Natural killer cell (primary cell): ENCODE measurements around the gene CCDC146. TPM values are rescaled to one million over a fixed set of nuclear protein-coding genes. Genes with fewer than 3 reads are reported as not detected.

Experiments
- ATAC-seq, 3 donors: fragments of 150-1000 bp in 2 of 3; fragments of 200-7000 bp in 1 of 3; cut with Tn5 transposase; 1 replicate in 1 of 3; 2 replicates in 2 of 3; pipeline ENCODE4 v1.10.0; 2021; ENCODE audit warnings: mild to moderate bottlenecking in 2 of 3, moderate library complexity in 2 of 3
- DNase-seq, 2 donors: peaks; one replicate each; pipeline versions ENCODE4 v3.0.0 to v3.0.0-alpha.2; 2013 to 2021; ENCODE audit warnings: mixed read lengths in 1 of 2
- H3K27ac ChIP-seq: one replicate; pipeline ENCODE4 v1.5.1; 2013; ENCODE audit warnings: mild to moderate bottlenecking, low read length
- H3K27me3 ChIP-seq: one replicate; pipeline ENCODE4 v1.6.1; 2013; ENCODE audit warnings: low read length; ENCODE audit not compliant: control insufficient read depth, insufficient read depth
- H3K36me3 ChIP-seq: one replicate; pipeline ENCODE4 v1.6.1; 2013; ENCODE audit warnings: low read length; ENCODE audit not compliant: control insufficient read depth, insufficient read depth
- H3K4me1 ChIP-seq: one replicate; pipeline ENCODE4 v1.6.1; 2013; ENCODE audit warnings: low read length; ENCODE audit not compliant: control insufficient read depth, insufficient read depth
- H3K4me3 ChIP-seq: one replicate; pipeline ENCODE4 v1.5.1; 2013; ENCODE audit warnings: low read length
- H3K9me3 ChIP-seq: one replicate; pipeline ENCODE4 v1.6.1; 2013; ENCODE audit warnings: low read length; ENCODE audit not compliant: control insufficient read depth, insufficient read depth
- H3K27ac Mint-ChIP-seq, 2 donors: one replicate each; pipeline ENCODE4 v1.8.0; 2022; ENCODE audit warnings: mild to moderate bottlenecking in 2 of 2, mixed read lengths in 2 of 2, moderate library complexity in 1 of 2
- H3K27me3 Mint-ChIP-seq, 2 donors: one replicate each; pipeline ENCODE4 v1.8.0; 2022; ENCODE audit warnings: low read depth in 2 of 2, mixed read lengths in 2 of 2
- H3K36me3 Mint-ChIP-seq: one replicate; pipeline ENCODE4 v1.8.0; 2022; ENCODE audit warnings: mixed read lengths
- H3K4me1 Mint-ChIP-seq, 2 donors: one replicate each; pipeline ENCODE4 v1.8.0; 2022; ENCODE audit warnings: mixed read lengths in 2 of 2
- H3K4me3 Mint-ChIP-seq: one replicate; pipeline ENCODE4 v1.8.0; 2022; ENCODE audit warnings: mild to moderate bottlenecking, moderate library complexity, mixed read lengths
- H3K9me3 Mint-ChIP-seq, 2 donors: one replicate each; pipeline ENCODE4 v1.8.0; 2022; ENCODE audit warnings: mixed read lengths in 2 of 2
- CTCF ChIP-seq: fragments of 200-600 bp; IDR thresholded peaks from one replicate; pipeline ENCODE4 v1.8.0; 2022; ENCODE audit warnings: antibody characterized with exemption
- WGBS: methylation state at CpG from one replicate; pipeline ENCODE4 v1.1.7; 2013; ENCODE audit warnings: missing lambda C conversion rate; ENCODE audit not compliant: insufficient coverage; 5-methylcytosine and 5-hydroxymethylcytosine counted together
- intact Hi-C: fragments of 100-400 bp; cut with micrococcal nuclease; formaldehyde crosslinking; loops from one replicate; pipeline ENCODE4 v1.14.2; 2022
- total RNA-seq, 4 donors: library from RNA; stranded (reverse); fragments of 120-200 nt in 1 of 4; gene quantifications; one replicate each; pipeline versions ENCODE4 v1.2.3 to v1.2.4, GENCODE V29; 2013 to 2022

Gene CCDC146
- total RNA-seq, 3 donors from 2014 or later (not counting 1 experiment from before 2014, with no cell fraction given) = 20.1 to 25.6 (median 24.0) TPM

- Histone ChIP-seq H3K4me3 (no peak overlapping the region), H3K27me3 (no peaks in the 10 kb centered on the region), H3K36me3 (no peaks in the 10 kb centered on the region), H3K27ac (no peak overlapping the region), H3K4me1 (no peaks in the 10 kb centered on the region), H3K9me3 (no peaks in the 10 kb centered on the region)
- H3K27ac Mint-ChIP-seq = no peak overlapping the region
- H3K36me3 Mint-ChIP-seq = no peaks in the 10 kb centered on the region
- peaks cover 4 to 6% of the 10 kb centered on the region in 2 donors for H3K4me1 Mint-ChIP-seq
- intact Hi-C loops = no loop called here
- DNase-seq = no peak
- H3K27me3 Mint-ChIP-seq = no peaks in the 10 kb centered on the region
- no peaks in the 10 kb centered on the region for H3K9me3 Mint-ChIP-seq
- no peak overlapping the region for H3K4me3 Mint-ChIP-seq
- ATAC-seq = no peak
- 46% methylated on average over 1 of the region's 4 CpGs for WGBS
- TF ChIP-seq CTCF = no peak
Observed at GRCh38 chr7:77265666-77266065, 143.3 kb downstream of the CCDC146 start.

GRCh38 chr7:77266291-77266794 lies 143.9 kb downstream of the CCDC146 start:
- no peaks in the 10 kb centered on the region for H3K9me3 ChIP-seq
- H3K36me3 Mint-ChIP-seq = no peaks in the 10 kb centered on the region
- H3K27ac Mint-ChIP-seq = no peak overlapping the region
- intact Hi-C loops = no loop called here
- no peaks in the 10 kb centered on the region for H3K27me3 ChIP-seq
- DNase-seq = no peak
- H3K9me3 Mint-ChIP-seq = no peaks in the 10 kb centered on the region
- no peak for ATAC-seq
- 53% methylated on average over 1 of the region's 2 CpGs for WGBS
- no peaks in the 10 kb centered on the region for H3K27me3 Mint-ChIP-seq
- H3K4me1 ChIP-seq = no peaks in the 10 kb centered on the region
- H3K4me3 Mint-ChIP-seq = no peak overlapping the region
- H3K27ac ChIP-seq = no peak overlapping the region
- H3K4me3 ChIP-seq = no peak overlapping the region
- TF ChIP-seq CTCF = no peak
- peaks cover 4 to 6% of the 10 kb centered on the region in 2 donors for H3K4me1 Mint-ChIP-seq
- no peaks in the 10 kb centered on the region for H3K36me3 ChIP-seq

GRCh38 chr7:77269360-77270093 lies 147.1 kb downstream of the CCDC146 start:
- Histone ChIP-seq H3K4me3 (no peak overlapping the region), H3K4me1 (no peaks in the 10 kb centered on the region), H3K36me3 (no peaks in the 10 kb centered on the region), H3K27me3 (no peaks in the 10 kb centered on the region), H3K9me3 (no peaks in the 10 kb centered on the region), H3K27ac (no peak overlapping the region)
- Mint-ChIP-seq H3K27me3 (no peaks in the 10 kb centered on the region), H3K36me3 (no peaks in the 10 kb centered on the region), H3K4me1 (peaks cover 4 to 6% of the 10 kb centered on the region in 2 donors), H3K27ac (no peak overlapping the region), H3K9me3 (no peaks in the 10 kb centered on the region), H3K4me3 (no peak overlapping the region)
- no peak for TF ChIP-seq CTCF
- no peak for ATAC-seq
- intact Hi-C loops = no loop called here
- WGBS = 100% methylated on average over 1 of the region's 4 CpGs
- DNase-seq = no peak

GRCh38 chr7:77270094-77270480 lies 147.7 kb downstream of the CCDC146 start:
- Mint-ChIP-seq H3K27ac (no peak overlapping the region), H3K4me3 (no peak overlapping the region), H3K9me3 (no peaks in the 10 kb centered on the region), H3K36me3 (no peaks in the 10 kb centered on the region), H3K4me1 (peaks cover 5 to 8% of the 10 kb centered on the region in 2 donors), H3K27me3 (no peaks in the 10 kb centered on the region)
- no peak for DNase-seq
- Histone ChIP-seq H3K27ac (no peak overlapping the region), H3K9me3 (no peaks in the 10 kb centered on the region), H3K4me3 (no peak overlapping the region), H3K36me3 (no peaks in the 10 kb centered on the region), H3K27me3 (no peaks in the 10 kb centered on the region), H3K4me1 (no peaks in the 10 kb centered on the region)
- intact Hi-C loops = no loop called here
- TF ChIP-seq CTCF = no peak
- no CpG with 5 or more reads among the region's 1 CpG for WGBS
- no peak for ATAC-seq
